NCI-H2081 (cell line): ENCODE measurements around the gene EML2.
A peak's percentile ranks its signal among the peaks of the same experiment; 100 is the strongest.
"Not testable (repeated sequence)": the region's sequence is repeated elsewhere in the genome, so short reads cannot be mapped to it uniquely, and the experiment has no call there.

Experiments used
- DNase-seq, 2 experiments: peaks; one replicate each; lab custom pipeline; 2025; lab: John Stamatoyannopoulos, UW

EML2 gene

GRCh38 chr19:45646345-45646698 lies 7.1 kb upstream of the EML2 start:
- no peak for DNase-seq

- DNase-seq = peak; percentile 78 to 88
Observed at GRCh38 chr19:45645631-45646344, 6.6 kb upstream of the EML2 start.

- DNase-seq = peak in 1 of 2 experiments; percentile 56
Observed at GRCh38 chr19:45645068-45645630, 6.0 kb upstream of the EML2 start.

GRCh38 chr19:45643927-45644771 lies 5.0 kb upstream of the EML2 start:
- no peak for DNase-seq

- peak; percentile 71 to 76 for DNase-seq
Observed at GRCh38 chr19:45643024-45643926, 4.1 kb upstream of the EML2 start.

- peak; percentile 79 for DNase-seq
Observed at GRCh38 chr19:45641274-45642105, 2.3 kb upstream of the EML2 start.

GRCh38 chr19:45640849-45641273 lies 1.7 kb upstream of the EML2 start:
- DNase-seq = no peak

GRCh38 chr19:45637890-45638667 lies 1.1 kb downstream of the EML2 start:
- DNase-seq = no peak

GRCh38 chr19:45636902-45637301 lies 2.3 kb downstream of the EML2 start:
- DNase-seq = no peak

- DNase-seq = no peak
Observed at GRCh38 chr19:45636275-45636674, 2.9 kb downstream of the EML2 start.

GRCh38 chr19:45632468-45633196 lies 6.6 kb downstream of the EML2 start:
- DNase-seq = peak; percentile 20 to 37

GRCh38 chr19:45630463-45630862 lies 8.7 kb downstream of the EML2 start:
- DNase-seq = no peak

- DNase-seq = no peak
Observed at GRCh38 chr19:45629704-45630103, 9.5 kb downstream of the EML2 start.

- not testable (repeated sequence) for DNase-seq
Observed at GRCh38 chr19:45628219-45628618, 11.0 kb downstream of the EML2 start.

GRCh38 chr19:45623984-45624383 lies 15.2 kb downstream of the EML2 start:
- DNase-seq = no peak

GRCh38 chr19:45621976-45622503 lies 17.2 kb downstream of the EML2 start:
- no peak for DNase-seq

- no peak for DNase-seq
Observed at GRCh38 chr19:45621389-45621788, 17.8 kb downstream of the EML2 start.

- DNase-seq = no peak
Observed at GRCh38 chr19:45616704-45617017, 22.5 kb downstream of the EML2 start.
